BE2C (cell line): ENCODE data around the gene SCO1.

Source experiments
- DNase-seq: peaks from one replicate; pipeline ENCODE4 v3.0.0-alpha.2; 2020
- H3K27me3 ChIP-seq: fragments of 250-450 bp; sonication (Bioruptor Pico); 2 replicates; pipeline ENCODE4 v1.5.1; 2020; ENCODE audit warnings: mild to moderate bottlenecking
- H3K36me3 ChIP-seq: fragments of 250-450 bp; sonication (Bioruptor Pico); 2 replicates; pipeline ENCODE4 v1.5.1; 2020; ENCODE audit warnings: mild to moderate bottlenecking
- H3K4me1 ChIP-seq: fragments of 250-450 bp; sonication (Bioruptor Pico); 2 replicates; pipeline ENCODE4 v1.5.1; 2020
- H3K4me3 ChIP-seq: 2 replicates; pipeline ENCODE4 v1.5.1; 2011; ENCODE audit warnings: low read depth, low read length
- H3K9me3 ChIP-seq: fragments of 250-450 bp; sonication (Bioruptor Pico); 2 replicates; pipeline ENCODE4 v1.5.1; 2020
- TF ChIP-seq, protein P1 (sequence below): IDR thresholded peaks from 2 replicates; pipeline ENCODE4 v1.5.1; 2012; ENCODE audit warnings: mild to moderate bottlenecking, low read depth, low read length

Gene SCO1

GRCh38 chr17:10727192-10727591 is 29.9 kb upstream of the SCO1 start:
- TF ChIP-seq, protein P1, sequence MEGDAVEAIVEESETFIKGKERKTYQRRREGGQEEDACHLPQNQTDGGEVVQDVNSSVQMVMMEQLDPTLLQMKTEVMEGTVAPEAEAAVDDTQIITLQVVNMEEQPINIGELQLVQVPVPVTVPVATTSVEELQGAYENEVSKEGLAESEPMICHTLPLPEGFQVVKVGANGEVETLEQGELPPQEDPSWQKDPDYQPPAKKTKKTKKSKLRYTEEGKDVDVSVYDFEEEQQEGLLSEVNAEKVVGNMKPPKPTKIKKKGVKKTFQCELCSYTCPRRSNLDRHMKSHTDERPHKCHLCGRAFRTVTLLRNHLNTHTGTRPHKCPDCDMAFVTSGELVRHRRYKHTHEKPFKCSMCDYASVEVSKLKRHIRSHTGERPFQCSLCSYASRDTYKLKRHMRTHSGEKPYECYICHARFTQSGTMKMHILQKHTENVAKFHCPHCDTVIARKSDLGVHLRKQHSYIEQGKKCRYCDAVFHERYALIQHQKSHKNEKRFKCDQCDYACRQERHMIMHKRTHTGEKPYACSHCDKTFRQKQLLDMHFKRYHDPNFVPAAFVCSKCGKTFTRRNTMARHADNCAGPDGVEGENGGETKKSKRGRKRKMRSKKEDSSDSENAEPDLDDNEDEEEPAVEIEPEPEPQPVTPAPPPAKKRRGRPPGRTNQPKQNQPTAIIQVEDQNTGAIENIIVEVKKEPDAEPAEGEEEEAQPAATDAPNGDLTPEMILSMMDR, result no peak
- no peak for DNase-seq
- no peaks in the 10 kb centered on the region for H3K27me3 ChIP-seq
- H3K4me3 ChIP-seq, result no peak overlapping the region
- no peaks in the 10 kb centered on the region for H3K9me3 ChIP-seq
- H3K4me1 ChIP-seq, result no peaks in the 10 kb centered on the region
- no peaks in the 10 kb centered on the region for H3K36me3 ChIP-seq

DNA sequence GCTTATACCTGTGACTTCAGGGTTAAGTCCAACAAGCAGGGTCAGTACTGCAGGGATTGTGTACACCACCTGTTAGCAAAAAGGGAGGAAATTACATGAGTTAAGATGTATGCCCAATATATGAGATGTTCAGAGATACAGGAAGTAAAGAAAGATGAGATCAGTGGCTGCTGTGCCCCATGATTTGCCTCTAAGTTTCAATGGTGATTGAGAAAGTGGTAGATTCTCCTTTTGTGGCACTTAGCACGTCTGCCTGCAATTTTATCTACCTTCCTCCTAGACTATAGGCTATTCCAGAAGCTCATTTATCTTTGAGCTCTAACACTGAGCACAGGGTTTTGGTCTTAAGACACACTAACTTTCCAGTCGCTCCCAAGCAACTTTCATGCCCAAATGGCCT is 28.9 kb upstream of the SCO1 start:
- Histone ChIP-seq H3K36me3 (no peaks in the 10 kb centered on the region), H3K27me3 (no peaks in the 10 kb centered on the region), H3K9me3 (no peaks in the 10 kb centered on the region), H3K4me1 (no peaks in the 10 kb centered on the region), H3K4me3 (no peak overlapping the region)
- DNase-seq, result no peak
- TF ChIP-seq, protein P1, result no peak

- H3K27me3 ChIP-seq, result no peaks in the 10 kb centered on the region
Observed at GRCh38 chr17:10725262-10725661, 27.9 kb upstream of the SCO1 start.

DNA sequence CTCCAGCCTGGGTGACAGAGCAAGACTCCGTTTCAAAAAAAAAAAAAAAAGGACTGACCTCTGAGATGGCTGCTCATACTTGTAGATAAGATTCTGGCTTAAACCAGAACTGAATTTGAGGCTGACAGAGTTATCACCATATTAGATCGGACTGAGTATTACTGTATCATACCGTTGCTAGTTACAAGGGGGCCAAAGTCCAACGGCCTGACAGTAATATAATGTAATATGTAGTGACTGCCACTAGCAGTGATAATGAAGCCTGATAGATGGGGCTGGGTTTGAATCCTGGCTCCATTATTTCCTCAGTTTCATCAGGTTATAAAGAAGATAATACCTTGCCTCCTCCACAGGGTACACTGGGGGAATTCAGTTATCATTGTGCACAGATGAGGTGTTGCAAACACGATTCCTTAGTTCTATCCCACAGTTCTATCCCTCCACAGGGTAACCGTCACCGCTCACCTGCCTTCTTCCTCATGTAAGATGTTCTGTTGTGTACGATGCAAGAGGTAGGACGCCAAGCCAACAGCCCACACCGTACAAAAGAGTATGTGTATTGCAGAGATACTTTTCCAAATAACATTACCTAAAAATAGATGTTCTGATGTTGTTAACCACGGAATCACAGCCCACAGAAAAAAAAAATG is 27.3 kb upstream of the SCO1 start:
- H3K4me3 ChIP-seq, result no peak overlapping the region
- no peaks in the 10 kb centered on the region for H3K9me3 ChIP-seq
- no peaks in the 10 kb centered on the region for H3K27me3 ChIP-seq
- no peak for DNase-seq
- H3K4me1 ChIP-seq, result no peaks in the 10 kb centered on the region
- H3K36me3 ChIP-seq, result no peaks in the 10 kb centered on the region
- TF ChIP-seq, protein P1, result no peak

More at GRCh38 chr17:10725262-10725661, 27.9 kb upstream of the SCO1 start:
- Histone ChIP-seq H3K4me3 (no peak overlapping the region), H3K4me1 (no peaks in the 10 kb centered on the region), H3K36me3 (no peaks in the 10 kb centered on the region), H3K9me3 (no peaks in the 10 kb centered on the region)
- TF ChIP-seq, protein P1, result no peak
- no peak for DNase-seq

DNA sequence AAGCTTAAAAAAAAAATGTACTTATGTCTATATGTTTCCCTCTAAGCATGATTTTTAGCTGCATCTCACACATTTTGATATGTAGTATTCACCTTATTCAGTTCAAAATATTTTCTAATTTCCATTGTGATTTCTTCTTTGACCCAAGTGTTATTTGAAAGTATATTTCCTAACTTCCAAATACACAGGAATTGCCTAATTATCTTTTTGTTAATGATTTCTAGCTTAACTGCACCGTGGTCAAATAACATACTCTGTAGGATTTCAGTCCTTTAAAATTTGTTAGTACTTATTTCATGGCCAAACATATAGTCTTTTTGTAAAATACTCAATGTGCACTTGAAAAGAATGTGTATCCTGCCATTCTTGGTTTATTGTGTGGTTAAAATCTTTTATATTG is 21.2 kb upstream of the SCO1 start:
- H3K36me3 ChIP-seq, result no peaks in the 10 kb centered on the region
- no peak for DNase-seq
- TF ChIP-seq, protein P1, result no peak
- H3K9me3 ChIP-seq, result no peaks in the 10 kb centered on the region
- no peak overlapping the region for H3K4me3 ChIP-seq
- no peaks in the 10 kb centered on the region for H3K4me1 ChIP-seq
- no peaks in the 10 kb centered on the region for H3K27me3 ChIP-seq

GRCh38 chr17:10716218-10716617 is 18.9 kb upstream of the SCO1 start:
- Histone ChIP-seq H3K4me3 (no peak overlapping the region), H3K4me1 (no peaks in the 10 kb centered on the region), H3K9me3 (no peaks in the 10 kb centered on the region), H3K36me3 (peaks cover 4% of the 10 kb centered on the region; the same call in 1 of the 2 replicates), H3K27me3 (no peaks in the 10 kb centered on the region)
- DNase-seq, result no peak
- TF ChIP-seq, protein P1, result no peak
